KOPT-K1 (cell line): ENCODE results near the gene SST.
"Not testable (repeated sequence)": the region's sequence is repeated elsewhere in the genome, so short reads cannot be mapped to it uniquely, and the experiment has no call there.

Experiments used
- H3K27ac ChIP-seq: fragments of 200-600 bp; sonication (generic); 2 replicates; pipeline ENCODE4 v1.5.1; 2016; ENCODE audit warnings: antibody characterized with exemption, mild to moderate bottlenecking, low read depth, low read length; ENCODE audit not compliant: poor library complexity, severe bottlenecking
- H3K36me3 ChIP-seq: fragments of 200-600 bp; sonication (generic); 2 replicates; pipeline ENCODE4 v1.5.1; 2017; ENCODE audit warnings: antibody characterized with exemption, mild to moderate bottlenecking, low read length, moderate library complexity; ENCODE audit not compliant: insufficient read depth
- H3K9me3 ChIP-seq: fragments of 200-600 bp; sonication (generic); 2 replicates; pipeline ENCODE4 v1.5.1; 2017; ENCODE audit warnings: antibody characterized with exemption, low read length, mild to moderate bottlenecking; ENCODE audit not compliant: insufficient read depth, poor library complexity, severe bottlenecking

The SST gene

GRCh38 chr3:187665010-187665409 lies 5.2 kb downstream of the SST start:
- no peak overlapping the region for H3K27ac ChIP-seq

GRCh38 chr3:187662848-187663409 lies 7.3 kb downstream of the SST start:
- H3K9me3 ChIP-seq: no peaks in the 10 kb centered on the region

More at GRCh38 chr3:187665010-187665409, 5.2 kb downstream of the SST start:
- Histone ChIP-seq H3K36me3 (no peaks in the 10 kb centered on the region), H3K9me3 (no peaks in the 10 kb centered on the region)

GRCh38 chr3:187661267-187661666 lies 8.9 kb downstream of the SST start:
- no peaks in the 10 kb centered on the region for H3K9me3 ChIP-seq
- no peaks in the 10 kb centered on the region for H3K36me3 ChIP-seq
- no peak overlapping the region for H3K27ac ChIP-seq

More at GRCh38 chr3:187662848-187663409, 7.3 kb downstream of the SST start:
- H3K27ac ChIP-seq: no peak overlapping the region
- no peaks in the 10 kb centered on the region for H3K36me3 ChIP-seq

GRCh38 chr3:187651282-187651681 lies 18.9 kb downstream of the SST start:
- Histone ChIP-seq H3K27ac (no peak overlapping the region), H3K36me3 (no peaks in the 10 kb centered on the region), H3K9me3 (no peaks in the 10 kb centered on the region)

GRCh38 chr3:187648177-187648576 lies 22.0 kb downstream of the SST start:
- H3K9me3 ChIP-seq: no peaks in the 10 kb centered on the region
- H3K27ac ChIP-seq: no peak overlapping the region
- H3K36me3 ChIP-seq: no peaks in the 10 kb centered on the region

- H3K36me3 ChIP-seq: no peaks in the 10 kb centered on the region
- H3K27ac ChIP-seq: no peak overlapping the region
- H3K9me3 ChIP-seq: no peaks in the 10 kb centered on the region
Measured at GRCh38 chr3:187646906-187647660, 23.1 kb downstream of the SST start.

- not testable (repeated sequence) for H3K36me3 ChIP-seq, H3K9me3 ChIP-seq, H3K27ac ChIP-seq
Measured at GRCh38 chr3:187645379-187645778, 24.8 kb downstream of the SST start.

GRCh38 chr3:187642861-187643260 lies 27.3 kb downstream of the SST start:
- no peaks in the 10 kb centered on the region for H3K36me3 ChIP-seq
- H3K27ac ChIP-seq: no peak overlapping the region
- no peaks in the 10 kb centered on the region for H3K9me3 ChIP-seq

GRCh38 chr3:187641320-187642016 lies 28.7 kb downstream of the SST start:
- H3K27ac ChIP-seq: no peak overlapping the region
- no peaks in the 10 kb centered on the region for H3K9me3 ChIP-seq
- H3K36me3 ChIP-seq: no peaks in the 10 kb centered on the region

GRCh38 chr3:187640569-187641059 lies 29.6 kb downstream of the SST start:
- Histone ChIP-seq H3K9me3 (no peaks in the 10 kb centered on the region), H3K36me3 (no peaks in the 10 kb centered on the region), H3K27ac (no peak overlapping the region)

GRCh38 chr3:187639927-187640568 lies 30.1 kb downstream of the SST start:
- Histone ChIP-seq H3K27ac (no peak overlapping the region), H3K9me3 (peaks cover under 1% of the 10 kb centered on the region), H3K36me3 (no peaks in the 10 kb centered on the region)

GRCh38 chr3:187636528-187636927 lies 33.7 kb downstream of the SST start:
- Histone ChIP-seq H3K36me3 (no peaks in the 10 kb centered on the region), H3K9me3 (peaks cover 10% of the 10 kb centered on the region), H3K27ac (no peak overlapping the region)

GRCh38 chr3:187630404-187630803 lies 39.8 kb downstream of the SST start:
- no peak overlapping the region for H3K27ac ChIP-seq
- peaks cover 10% of the 10 kb centered on the region for H3K9me3 ChIP-seq
- no peaks in the 10 kb centered on the region for H3K36me3 ChIP-seq

- Histone ChIP-seq H3K36me3 (no peaks in the 10 kb centered on the region), H3K9me3 (peaks cover 6% of the 10 kb centered on the region)
Measured at GRCh38 chr3:187629711-187630110, 40.5 kb downstream of the SST start.

GRCh38 chr3:187628169-187628568 lies 42.0 kb downstream of the SST start:
- H3K9me3 ChIP-seq: no peaks in the 10 kb centered on the region
- no peaks in the 10 kb centered on the region for H3K36me3 ChIP-seq
- no peak overlapping the region for H3K27ac ChIP-seq

More at GRCh38 chr3:187629711-187630110, 40.5 kb downstream of the SST start:
- no peak overlapping the region for H3K27ac ChIP-seq
